Activated CD4-positive, CD25-positive, alpha-beta regulatory T cell treated with anti-CD3 and anti-CD28 coated beads, Interleukin-2, amount 50 U/mL, for 72 hours (primary cell): ENCODE data around the gene USP35.
A peak's percentile ranks its signal among the peaks of the same experiment; 100 is the strongest.

ENCODE experiments used
- DNase-seq: peaks from one replicate; pipeline ENCODE4 v3.0.0; 2021

Gene USP35

GRCh38 chr11:78188286-78189173, at the start of gene USP35, which contains the start of gene KCTD21:
TSS of gene USP35 (plus strand) at chr11:78188919. CDS start at chr11:78196246, 7,327 bp downstream.
TSS of gene KCTD21 (minus strand) at chr11:78188626. CDS start at chr11:78174554, 14,072 bp downstream.
- DNase-seq = peak; percentile 94

GRCh38 chr11:78139422-78140391, 49.0 kb upstream of the USP35 start, which contains the start of gene ALG8:
TSS of gene ALG8 (minus strand) at chr11:78139626. CDS start at chr11:78139588, 38 bp downstream.
- peak; percentile 95 for DNase-seq

GRCh38 chr11:78140392-78141077, 48.2 kb upstream of the USP35 start:
- DNase-seq = no peak

GRCh38 chr11:78145511-78146025, 43.2 kb upstream of the USP35 start:
- DNase-seq = no peak

- no peak for DNase-seq
Measured at GRCh38 chr11:78147807-78148206, 40.9 kb upstream of the USP35 start.

- DNase-seq = no peak
Measured at GRCh38 chr11:78149646-78150045, 39.1 kb upstream of the USP35 start.

DNA sequence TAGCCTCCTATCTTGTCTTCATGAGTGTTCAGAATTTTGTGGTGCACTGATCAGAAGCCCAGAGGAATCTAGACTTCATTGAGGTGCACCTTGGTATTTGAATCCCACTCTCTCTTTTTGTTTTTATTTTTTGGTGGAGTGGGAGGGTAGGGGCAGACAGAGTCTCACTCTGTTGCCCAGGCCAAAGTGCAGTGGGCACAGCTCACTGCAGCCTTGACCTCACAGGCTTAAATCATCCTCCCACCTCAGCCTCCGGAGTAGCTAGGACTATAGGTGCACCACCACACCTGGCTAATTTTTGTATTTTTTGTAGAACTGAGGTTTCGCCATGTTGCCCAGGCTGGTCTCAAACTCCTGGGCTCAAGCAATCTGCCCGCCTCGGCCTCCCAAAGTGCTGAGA, 38.4 kb upstream of the USP35 start:
- no peak for DNase-seq

DNA sequence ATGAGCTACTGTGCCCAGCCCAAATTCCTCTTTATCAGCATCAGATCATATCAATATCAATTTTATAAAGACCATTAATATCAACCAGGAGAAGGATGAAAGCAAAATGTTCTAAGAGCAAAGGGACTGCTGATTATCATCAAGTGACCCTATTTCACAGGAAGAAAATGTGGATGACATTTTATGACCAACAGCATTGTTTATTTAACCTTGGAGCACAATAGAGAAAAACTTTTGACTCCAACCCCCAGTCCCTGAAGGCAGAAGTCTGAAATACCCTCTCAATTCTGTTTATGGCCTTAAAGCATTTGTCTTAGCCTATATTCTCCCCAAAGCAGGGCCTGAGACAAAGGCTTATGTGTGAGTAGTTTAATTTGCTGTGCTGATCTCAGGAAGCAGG, 38.0 kb upstream of the USP35 start:
- no peak for DNase-seq

- DNase-seq = no peak
Measured at GRCh38 chr11:78151804-78152203, 36.9 kb upstream of the USP35 start.

DNA sequence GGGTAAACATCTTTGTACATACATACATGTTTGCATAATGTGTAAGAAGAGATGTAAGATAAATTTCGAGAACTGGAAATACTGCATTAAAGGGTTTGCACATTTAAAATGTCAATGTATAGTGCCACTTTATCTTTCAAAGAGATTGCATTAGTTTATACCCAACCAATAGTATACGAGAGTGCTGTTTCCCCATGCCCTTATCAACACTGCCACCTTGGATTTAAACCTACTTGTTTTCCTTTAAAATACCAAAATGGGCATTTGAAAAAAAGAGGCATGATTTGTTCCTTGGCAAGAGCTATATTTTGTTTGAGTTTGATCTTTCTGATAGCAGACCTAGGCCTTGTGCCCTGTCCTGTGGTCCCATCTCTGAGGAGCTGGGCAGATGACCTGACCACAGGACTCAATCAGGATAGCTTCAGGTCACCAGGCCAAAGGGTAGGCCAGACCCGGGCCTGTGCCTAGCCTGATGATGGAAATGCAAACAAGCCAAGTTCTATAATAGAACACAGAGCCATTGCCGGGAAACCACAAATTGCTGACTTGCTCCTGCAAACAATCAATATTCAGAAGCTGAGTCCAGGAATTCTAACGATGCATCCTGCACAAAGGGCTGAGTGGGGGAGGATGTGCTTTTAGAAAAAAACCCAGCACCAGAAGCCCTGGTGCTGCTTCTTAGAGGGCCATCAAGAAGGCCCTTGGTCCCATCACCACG, 32.4 kb upstream of the USP35 start:
- DNase-seq = no peak

- no peak for DNase-seq
Measured at GRCh38 chr11:78158987-78159652, 29.6 kb upstream of the USP35 start.

- DNase-seq = no peak
Measured at GRCh38 chr11:78160557-78160956, 28.2 kb upstream of the USP35 start.

DNA sequence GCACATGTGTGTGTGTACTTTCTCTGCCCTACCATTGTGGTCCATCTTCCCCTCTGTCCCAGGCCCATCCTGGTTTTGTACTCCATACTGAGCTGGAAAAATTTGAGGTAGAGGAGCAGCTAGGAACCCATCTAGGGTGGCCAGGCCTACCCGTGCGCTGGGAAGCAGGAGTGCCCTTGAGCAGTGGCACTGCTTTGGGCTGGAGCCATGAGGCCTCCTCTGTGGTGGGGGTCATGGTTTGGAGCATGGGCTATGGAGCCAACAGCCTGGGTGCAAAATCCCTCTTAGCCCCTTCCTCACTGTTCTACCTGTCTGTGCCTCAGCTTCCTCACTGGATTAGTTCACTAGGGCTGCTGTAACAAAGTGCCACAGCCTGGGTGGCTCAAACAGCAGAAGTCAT, 27.4 kb upstream of the USP35 start:
- no peak for DNase-seq

DNA sequence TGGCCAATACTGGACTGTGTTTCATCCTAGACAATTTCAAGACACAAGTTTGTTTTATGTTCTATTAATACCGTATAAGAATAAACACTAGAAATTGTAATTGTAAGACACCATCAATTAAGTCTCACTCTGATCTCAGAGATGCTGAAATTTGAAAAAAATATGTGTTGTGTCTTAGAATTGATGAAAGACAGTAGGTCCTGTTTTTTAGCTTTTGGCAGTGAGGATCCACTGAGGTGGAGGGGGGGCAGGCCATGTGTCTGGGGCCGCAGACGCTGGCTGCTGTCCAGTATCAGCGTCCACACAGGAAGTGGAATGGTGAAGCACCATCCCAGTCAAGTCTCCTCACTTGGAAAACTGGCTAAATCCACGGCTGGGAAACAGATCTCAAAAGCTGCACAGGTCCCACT, 26.8 kb upstream of the USP35 start:
- DNase-seq = no peak

DNA sequence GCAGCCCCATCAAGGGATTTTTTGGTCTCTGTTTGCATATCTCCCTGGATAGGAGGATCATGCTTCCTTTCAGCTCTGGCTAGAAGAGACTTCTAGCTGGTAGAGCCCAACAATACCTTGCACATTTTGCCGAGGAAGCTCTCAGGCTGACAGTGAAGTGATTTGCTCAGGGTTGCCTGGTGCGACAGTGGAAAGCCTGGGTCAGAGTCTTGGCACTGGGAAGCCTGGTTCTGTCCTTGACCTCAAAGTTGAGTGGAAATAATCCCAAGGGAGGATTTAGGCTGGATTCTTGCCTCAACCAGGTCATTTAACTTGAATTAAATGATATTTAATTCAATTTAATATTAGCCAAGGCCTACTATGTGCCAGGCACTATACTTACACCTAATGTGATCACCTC, 24.9 kb upstream of the USP35 start:
- DNase-seq = no peak

DNA sequence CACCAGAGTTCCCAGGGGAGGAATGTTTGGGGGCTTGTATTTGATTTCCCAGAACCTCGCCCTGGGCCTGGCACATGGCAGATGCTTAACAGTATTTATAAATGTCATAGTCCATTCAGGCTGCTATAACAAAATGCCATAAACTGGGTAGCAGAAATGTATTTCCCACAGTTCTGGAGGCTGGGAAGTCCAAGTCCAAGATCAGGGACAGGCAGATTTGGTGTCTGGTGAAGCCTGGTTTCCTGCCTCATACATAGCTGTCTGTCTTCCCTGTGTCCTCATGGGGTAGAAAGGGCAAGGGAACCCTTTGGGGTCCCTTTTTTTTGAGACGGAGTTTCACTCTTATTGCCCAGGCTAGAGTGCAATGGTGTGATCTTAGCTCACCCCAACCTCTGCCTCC, 24.2 kb upstream of the USP35 start:
- DNase-seq = no peak

GRCh38 chr11:78166855-78167469, 21.8 kb upstream of the USP35 start:
- no peak for DNase-seq

DNA sequence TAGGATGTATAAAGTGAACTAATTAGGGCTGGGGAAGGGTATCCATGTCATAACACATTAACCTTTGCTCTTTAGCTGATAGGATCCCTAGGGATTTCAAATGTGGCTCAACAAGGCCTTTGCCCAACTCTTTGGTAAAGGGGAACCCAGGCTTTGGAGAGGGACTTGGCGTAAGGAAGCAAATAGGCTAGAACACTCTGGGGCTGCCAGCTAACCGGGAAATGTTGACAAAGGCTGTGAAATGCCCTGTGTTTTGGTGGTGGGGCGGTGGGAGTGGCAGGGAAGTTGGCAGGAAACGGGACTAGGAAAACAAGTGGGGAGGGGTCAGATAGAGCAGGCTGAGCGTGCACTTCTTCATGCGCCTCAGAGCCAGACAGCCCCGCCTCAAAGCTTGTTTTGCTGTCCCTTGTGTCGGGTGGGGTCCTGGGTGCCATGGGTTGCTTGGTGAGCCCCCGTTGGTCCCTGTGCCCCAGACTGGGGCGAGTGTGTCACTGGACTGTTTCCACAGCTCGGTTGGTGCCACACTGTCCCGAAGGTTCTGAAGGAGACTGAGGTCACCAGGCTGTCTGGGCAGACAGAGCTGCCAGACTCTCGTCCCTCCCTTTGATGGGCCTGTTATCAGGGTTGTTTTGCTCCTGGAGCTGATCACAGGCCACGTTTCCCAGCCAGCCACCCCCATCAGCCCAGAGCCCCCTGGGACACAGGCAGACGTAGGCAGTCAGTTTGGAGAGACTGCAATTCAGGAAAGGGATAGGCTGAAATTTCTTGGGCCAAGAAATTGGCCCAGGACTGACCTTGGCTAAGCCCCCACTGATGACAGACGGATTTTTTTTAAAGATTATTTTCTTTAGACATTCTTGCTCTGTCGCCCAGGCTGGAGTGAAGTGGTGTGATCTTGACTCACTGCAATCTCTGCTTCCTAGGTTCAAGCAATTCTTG, 19.9 kb upstream of the USP35 start:
- DNase-seq = no peak

DNA sequence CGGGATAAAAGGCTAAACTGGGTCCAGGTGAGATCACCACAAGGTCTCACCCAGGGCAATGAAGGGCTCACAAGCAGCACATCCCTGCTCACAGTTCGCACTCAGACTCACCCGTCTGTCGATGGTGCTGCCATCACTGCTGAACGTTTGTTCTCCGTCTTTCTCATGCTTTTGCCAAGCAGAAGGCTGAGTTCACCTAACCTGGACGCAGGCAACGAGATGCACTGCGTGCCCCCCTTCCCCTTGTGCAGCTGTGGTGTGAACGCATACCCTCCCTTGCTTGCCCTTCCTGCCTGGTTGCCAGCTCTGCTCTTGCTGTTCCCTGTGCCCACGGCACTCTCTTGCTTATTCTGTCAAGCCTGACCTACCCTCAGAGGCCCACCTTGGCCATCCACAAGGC, 18.3 kb upstream of the USP35 start:
- no peak for DNase-seq
